HG03354 (cell line): Measurements from ENCODE around the gene PSMD4.
"Not testable (repeated sequence)": the region's sequence is repeated elsewhere in the genome, so short reads cannot be mapped to it uniquely, and the experiment has no call there.

ENCODE experiments used
- ATAC-seq: cut with Tn5 transposase; IDR thresholded peaks from one replicate; pipeline ENCODE4 v1.9.1; 2021; ENCODE audit warnings: mild to moderate bottlenecking; ENCODE audit not compliant: unreplicated experiment, poor library complexity, severe bottlenecking

PSMD4 gene

DNA sequence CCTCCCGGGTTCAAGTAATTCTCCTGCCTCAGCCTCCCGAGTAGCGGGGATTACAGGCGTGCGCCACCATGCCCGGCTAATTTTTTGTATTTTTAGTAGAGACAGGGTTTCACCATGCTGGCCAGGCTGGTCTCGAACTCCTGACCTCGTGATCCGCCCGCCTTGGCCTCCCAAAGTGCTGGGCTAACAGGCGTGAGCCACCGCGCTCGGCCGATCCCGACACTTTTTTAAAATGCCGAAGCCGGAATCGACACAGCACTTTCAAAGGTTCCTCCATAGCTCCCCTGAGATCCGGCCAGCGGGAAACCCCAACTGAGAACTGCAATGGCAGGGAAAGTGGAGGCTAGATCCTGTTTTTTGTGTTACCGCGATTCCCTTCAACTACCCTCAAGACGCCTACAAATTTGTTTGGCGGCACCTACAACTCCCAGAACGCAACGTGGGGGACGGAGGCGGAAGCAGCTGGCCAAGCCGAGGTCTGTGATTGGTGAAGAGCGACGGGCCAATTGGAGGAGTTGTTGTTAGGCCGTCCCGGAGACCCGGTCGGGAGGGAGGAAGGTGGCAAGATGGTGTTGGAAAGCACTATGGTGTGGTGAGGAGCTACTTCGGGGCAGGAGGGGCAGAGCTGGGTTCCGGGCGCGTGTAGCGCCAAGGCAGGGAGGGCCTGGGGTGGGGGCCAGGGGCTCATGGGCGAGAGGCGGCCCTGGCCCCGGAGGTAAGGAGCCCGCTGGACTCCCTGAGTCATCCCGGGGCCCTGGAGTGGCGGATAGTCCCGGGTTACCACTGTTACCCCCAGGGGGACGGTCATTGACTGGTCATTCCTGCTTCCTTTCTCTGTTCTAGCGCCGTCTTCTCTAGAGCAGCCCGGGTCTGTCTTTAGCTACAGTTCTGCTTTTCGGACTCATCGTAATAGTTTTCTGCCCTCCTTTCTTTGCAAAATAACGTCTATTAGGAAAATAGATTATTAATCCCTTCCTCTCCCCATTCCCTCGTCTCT, at the start of gene PSMD4:
Gene PSMD4, plus strand, starts transcription at position 518 of the 997 bp plus-strand sequence. Its CDS starts 49 bp downstream, at position 567.
- peak; percentile 96 for ATAC-seq

DNA sequence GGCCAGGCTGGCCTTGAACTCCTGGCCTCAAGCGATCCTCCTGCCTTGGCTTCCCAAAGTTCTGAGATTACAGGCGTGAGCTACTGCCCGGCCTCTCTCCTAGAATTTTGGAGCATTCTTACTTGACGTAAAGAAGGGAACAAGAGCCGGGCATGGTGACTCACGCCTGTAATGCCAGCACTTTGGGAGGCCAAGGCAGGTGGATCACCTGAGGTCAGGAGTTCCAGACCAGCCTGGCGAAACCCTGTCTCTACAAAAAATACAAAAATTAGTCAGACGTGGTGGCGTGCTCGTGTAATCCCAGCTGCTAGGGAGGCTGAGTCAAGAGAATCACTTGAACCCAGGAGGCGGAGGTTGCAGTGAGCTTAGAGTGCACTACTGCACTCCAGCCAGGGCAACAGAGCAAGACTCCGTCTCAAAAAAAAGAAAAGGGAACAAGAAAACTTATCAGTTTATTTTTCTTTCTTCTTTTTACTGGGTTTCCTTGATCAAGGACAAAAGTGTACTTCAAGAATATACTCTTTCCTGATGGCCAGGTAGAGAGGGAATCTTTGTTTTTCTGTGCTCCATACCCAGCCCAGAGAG, 49.1 kb upstream of the PSMD4 start:
- not testable (repeated sequence) for ATAC-seq

DNA sequence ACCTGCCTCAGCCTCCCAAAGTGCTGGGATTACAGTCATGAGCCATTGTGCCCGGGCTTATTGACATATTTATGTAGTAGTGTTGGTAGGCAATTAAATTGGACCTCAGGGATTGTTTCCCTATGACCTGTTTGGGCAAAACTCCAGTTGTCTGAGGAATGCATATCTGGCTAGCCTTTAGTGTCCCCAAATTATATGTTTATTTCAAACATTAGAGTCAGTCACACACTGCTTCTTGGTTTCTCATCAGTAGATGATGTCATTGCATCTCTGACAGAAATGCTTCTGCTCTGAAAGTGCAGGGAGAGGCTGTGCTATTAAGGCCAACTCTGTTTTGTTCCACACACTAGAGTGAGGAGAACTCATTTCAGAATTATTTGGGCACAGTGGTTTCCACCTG, 43.7 kb upstream of the PSMD4 start:
- no peak for ATAC-seq

DNA sequence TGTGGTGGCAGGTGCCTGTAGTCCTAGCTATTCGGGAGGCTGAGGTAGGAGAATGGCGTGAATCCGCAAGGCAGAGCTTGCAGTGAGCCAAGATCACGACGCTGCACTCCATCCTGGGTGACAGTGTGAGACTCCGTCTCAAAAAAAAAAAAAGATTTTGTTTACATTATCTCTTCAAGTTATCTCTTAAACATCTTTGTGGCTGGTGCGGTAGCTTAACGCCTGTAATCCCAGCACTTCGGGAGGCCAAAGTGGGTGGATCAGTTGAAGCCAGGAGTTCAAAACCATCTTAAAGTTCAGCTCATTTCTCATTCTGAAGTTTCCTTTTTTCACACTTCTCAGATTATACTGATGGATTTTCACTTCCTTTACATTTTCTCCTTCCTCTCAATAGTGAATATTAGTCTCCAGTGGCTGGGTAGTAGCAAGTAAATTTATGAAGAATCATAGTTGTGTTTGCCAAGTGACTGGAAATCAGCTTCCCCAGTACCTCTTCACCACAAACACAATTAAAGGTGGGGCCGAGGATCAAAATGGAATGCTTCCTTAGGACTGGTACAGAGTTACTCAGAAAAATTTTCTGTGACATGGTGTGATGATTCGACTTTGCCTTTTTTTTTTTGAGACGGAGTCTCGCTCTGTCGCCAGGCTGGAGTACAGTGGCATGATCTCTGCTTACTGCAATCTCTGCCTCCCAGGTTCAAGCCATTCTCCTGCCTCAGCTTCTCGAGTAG, 42.4 kb upstream of the PSMD4 start:
- no peak for ATAC-seq

DNA sequence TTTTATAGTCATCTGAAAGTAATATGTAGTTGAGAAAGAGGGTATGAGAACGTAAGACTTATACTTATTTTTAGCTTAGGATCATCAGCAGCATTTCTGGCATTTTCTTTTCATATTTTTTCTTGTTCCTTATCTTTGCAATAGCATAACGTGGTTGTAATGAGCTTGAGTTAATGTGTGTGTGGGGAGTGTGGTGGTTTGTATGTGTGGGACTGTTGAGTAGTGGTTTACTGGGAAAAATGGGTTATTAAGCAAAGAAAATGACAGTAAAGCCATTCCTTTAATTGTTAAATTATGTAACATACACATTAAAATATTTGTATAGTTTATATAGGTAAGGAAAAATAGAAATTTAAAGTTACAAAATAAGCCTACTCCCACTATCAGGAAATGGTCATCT, 41.0 kb upstream of the PSMD4 start:
- ATAC-seq = no peak

DNA sequence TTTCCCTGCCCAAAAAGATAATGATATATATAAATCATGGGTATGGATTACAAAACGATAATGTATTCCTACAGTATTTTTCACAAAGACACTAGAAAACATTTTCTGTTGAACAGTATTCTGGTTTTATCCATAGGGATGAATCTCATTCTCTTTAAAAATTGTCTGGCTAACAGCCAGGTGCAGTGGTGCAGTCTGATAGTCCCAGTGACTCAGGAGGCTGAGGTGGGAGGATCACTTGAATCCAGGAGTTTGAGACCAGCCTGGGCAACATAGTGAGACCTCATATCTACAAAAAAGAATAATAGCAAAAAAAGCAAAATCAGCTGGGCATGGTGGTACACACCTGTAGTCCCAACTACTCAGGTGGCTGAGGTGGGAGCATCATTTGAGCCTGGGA, 32.9 kb upstream of the PSMD4 start:
- no peak for ATAC-seq

DNA sequence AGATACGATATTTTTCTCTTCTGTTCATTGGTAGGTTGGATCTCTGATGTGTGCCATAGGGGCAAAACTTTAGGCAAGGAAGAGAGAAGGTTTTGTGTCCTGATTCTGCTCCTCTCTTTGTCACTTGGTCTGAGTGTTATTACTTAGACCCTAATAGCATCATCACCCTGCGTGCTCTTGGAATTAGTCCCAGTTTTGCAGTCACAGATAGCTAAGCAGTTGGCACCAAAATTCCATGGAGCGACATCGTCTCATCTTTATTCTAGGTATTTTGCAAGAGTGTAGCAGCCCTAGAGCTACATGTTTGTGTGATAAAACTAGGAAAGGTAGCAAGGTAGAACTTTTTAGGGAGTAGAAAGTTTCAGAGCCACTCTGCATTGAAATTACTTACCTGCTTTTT, 32.4 kb upstream of the PSMD4 start:
- ATAC-seq = no peak

DNA sequence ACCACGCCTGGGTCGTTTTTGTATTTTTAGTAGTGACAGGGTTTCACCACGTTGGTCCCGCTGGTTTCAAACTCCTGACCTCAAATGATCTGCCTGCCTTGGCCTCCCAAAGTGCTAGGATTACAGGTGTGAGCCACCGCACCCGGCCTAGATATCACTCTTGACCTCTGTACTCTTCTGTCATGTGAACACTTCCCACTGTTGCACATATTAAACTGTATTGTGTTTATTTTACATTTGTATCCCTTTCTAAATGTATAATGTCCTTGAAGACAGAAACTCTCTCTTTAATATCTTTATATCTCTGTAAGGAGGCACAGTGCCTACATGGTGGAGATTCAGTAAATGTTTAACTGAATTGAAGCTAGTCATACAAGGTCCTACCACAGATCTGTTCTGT, 19.3 kb upstream of the PSMD4 start:
- ATAC-seq = no peak

DNA sequence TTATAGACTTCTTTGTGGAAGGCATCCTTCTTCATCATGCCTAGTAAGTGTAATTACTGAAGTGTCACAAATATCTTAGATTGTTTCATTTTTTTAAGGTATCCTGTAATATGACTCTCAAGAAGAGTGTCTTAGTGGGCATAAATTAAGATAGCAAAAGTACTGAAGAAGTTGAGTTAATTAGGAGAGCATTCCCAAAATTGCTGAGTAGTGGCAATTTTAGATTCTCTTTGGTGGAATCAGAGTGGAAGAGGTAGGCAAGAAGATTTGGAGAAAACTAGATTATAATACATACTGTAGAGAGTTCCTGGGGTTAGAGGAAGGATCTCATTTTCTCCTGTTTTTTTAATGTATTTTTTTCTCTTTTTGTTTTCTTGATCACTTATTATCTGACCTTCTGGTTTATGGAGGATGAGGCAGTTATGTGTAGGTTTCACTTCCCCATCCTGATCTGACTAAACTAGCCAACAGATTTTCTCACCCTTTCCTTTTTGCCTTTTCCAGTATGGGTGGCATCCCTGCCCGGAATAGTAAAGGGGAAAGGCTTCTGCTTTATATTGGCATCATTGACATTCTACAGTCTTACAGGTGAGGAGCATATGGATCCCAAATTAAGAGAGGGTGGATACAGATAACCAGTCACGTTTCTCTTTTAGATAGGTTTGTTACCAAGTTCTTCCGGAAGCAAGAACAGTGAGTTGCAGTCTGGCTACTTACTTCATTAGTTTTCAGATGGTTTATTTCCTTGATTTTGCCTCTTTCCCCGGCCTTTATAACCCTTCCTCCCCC, 16.7 kb upstream of the PSMD4 start:
- no peak for ATAC-seq

DNA sequence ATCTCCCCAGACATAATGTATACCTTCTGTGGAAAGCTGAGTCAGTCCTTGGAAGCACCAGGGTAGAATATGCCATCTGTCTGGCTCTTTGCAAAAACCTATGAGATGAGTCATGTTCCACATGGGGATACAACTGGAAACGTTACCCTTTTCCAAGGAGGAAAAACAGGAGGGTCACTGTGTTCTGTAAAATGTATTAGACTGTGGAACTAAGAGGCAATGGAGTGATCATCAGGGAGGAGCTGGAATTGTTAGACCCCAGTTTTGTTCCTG, 16.1 kb upstream of the PSMD4 start:
- ATAC-seq = no peak

DNA sequence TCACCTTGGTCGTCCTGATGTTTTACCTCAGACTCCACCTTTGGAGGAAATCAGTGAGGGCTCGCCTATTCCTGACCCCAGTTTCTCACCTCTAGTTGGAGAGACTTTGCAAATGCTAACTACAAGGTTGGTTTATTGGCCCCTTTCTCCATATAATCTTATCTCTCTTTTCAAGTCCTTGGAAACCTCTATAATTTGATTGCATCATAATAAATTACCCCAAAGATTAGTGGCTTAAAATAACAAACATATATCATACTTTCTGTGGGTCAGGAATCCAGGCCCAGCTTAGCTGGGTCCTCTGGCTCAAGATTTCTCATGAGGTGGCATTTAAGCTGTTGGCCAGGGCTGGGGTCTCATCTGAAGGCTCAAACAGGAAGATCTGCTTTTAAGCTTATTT, 12.1 kb upstream of the PSMD4 start:
- no peak for ATAC-seq

DNA sequence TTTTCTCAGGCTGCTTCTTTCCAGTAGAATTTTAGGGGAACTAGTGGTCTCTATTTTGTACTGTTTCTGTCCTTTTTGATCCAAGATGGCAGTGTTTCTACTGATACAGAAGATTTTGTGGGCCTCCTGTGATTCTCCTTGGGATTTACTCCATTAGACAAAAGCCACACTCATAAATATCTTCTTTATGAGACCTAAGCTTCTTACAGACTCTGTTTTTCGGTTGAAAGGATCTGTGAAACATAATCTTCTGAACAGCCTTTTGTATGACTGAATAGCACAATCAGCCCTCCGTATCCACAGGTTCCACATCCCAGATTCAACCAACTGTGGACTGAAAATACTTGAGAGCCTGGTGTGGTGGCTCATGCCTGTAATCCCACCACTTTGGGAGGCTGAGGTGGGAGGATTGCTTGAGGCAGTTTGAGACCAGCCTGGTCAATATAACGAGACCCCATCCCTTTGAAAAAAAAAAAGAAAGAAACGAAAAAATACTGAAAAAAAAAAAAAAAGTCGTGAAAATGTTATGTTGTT, 10.8 kb upstream of the PSMD4 start:
- no peak for ATAC-seq

DNA sequence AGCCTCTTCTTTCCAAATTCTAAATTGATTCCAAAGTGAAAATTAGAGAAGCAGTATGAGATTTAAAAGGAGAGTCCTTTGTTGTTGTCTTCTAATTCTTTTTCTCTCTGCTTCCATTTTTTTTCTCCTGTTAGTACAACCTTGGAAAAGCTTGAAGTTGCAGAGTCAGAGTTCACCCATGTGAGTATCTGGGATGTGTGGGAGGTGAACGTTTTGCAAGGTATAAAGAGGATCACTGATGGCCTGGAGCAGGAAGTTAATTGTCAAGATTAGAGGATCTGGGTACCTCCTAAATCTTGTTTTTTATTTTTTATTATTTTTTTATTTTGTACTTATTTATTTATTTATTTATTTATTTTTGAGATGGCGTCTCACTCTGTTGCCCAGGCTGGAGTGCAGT, 7.7 kb upstream of the PSMD4 start:
- no peak for ATAC-seq

DNA sequence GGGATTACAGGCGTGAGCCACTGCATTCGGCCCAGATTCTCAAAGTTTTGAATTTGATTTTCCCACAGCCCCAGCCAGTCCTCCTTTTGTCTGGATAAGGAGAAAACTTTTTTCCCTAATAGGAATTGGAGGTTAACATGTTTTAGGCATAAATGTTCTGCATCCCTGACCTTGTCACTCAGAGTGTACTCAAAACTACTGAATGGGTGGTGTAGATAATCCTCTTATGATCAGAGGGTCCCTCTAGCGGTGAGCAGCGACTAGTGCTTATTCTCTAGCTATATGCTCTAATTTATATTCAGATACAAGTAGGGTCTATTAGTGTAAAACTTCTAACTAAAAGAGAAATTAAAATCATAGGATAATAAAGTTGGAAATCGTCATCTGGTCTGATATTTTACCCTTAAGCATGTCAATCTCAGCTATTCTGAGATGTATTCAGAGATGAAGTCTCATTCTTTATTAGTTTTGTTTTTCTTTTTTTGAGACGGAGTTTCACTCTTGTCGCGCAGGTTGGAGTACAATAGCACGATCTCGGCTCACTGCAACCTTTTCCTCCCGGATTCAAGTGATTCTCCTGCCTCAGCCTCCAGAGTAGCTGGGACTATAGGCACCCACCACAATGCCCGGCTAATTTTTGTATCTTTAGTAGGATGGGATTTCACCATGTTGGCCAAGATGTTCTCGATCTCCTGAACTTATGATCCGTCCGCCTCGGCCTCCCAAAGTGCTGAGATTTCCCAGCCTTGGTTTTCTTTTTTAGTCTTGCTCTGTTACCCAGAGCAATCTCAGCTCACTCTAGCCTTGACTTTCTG, 2.7 kb upstream of the PSMD4 start:
- peak; percentile 55 for ATAC-seq

DNA sequence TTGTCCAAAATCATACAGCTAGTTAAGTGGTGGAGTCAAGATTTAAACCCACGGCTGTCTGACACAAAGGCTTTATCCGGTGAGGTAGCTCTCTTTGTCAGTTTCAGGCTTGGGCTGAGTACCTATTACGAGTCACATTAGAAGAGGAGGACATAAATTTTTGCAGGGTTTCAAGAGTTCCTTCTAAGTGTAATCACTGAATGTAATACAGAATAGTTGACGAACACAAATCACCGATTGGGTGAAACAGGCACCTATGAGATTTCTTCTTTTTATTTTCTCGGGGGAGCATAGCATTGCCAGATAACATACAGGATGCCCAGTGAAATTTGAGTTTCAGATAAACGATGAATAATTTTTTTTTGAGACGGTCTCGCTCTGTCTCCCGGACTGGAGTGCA, 847 bp downstream of the PSMD4 start:
- no peak for ATAC-seq

DNA sequence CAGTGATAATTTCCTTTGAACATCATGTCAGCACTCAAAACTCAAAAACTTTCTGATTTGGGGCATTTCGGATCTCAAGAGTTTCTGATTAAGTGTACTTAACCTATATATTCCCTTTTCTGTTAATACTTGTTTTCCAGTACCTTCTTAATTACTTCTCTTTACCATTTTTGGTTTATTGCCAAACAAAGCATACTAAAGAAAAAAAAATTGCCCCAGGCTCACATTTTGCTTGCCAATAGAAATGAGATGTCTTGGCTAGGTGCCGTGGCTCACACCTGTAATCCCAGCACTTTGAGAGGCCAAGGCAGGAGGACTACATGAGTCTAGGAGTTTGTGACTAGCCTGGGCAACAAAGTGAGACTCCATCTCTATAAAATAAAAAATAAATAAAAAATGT, 4.8 kb downstream of the PSMD4 start:
- ATAC-seq = no peak

DNA sequence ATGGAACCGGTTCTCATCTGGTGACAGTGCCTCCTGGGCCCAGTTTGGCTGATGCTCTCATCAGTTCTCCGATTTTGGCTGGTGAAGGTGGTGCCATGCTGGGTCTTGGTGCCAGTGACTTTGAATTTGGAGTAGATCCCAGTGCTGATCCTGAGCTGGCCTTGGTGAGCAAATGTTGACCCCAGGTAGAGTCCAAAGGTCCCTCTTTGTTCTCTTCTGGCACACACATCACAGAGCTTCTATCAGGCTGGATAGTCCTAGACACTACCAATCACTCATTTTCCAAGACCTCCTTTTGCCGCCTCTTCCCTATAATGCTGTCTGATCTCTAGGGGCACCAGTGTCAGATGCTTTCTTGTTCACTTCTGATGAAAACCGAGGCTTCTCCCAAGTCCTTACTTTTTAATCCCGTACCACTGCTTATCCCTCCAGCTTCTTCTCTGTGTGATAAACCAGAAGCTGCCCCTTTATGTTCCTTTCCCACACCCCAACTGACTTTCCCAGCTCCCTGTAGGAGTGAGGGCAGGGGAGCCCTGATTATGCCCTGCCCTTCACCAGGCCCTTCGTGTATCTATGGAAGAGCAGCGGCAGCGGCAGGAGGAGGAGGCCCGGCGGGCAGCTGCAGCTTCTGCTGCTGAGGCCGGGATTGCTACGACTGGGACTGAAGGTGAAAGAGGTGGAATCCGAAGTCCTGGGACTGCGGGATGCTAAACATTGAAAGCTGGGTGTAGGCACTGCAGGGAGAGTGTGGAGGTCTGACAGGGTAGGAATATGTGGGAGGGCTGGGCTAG, 11.1 kb downstream of the PSMD4 start:
- ATAC-seq = no peak

DNA sequence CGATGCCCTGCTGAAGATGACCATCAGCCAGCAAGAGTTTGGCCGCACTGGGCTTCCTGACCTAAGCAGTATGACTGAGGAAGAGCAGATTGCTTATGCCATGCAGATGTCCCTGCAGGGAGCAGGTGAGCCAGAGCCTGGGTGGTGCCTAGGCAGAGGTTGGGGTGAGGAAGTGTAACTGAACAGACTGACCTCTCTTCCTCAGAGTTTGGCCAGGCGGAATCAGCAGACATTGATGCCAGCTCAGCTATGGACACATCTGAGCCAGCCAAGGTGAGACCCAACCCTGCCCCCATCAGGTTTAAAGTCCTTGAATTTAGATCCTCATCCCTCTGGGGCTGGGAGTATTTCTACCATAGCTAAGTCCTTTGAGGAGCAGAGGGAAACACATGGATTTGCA, 11.8 kb downstream of the PSMD4 start:
- ATAC-seq = no peak
